ENCODE results near the gene RPL22.

DNA sequence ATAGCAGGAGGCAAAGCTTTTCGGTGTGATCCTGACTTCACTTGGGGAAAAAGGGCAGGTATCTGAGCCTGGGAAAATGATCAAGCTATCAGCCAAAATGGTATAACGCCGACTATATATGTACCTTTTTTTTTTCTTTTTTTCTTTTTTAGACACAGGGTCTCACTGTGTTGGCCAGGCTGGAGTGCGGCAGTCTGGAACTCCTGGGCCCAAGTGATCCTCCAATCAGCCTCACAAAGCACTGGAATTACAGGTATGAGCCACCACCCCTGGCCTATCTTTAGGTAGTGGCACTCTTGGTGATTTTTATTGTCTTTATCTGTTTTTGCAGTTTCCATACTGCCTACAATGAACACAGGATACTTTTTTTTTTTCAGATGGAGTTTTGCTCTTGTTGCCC is 37.7 kb upstream of the RPL22 start:
- TF ChIP-seq YY1 (IDR thresholded peaks at IDR 0.05; ENCODE audit: insufficient read depth, insufficient read length) (no peak), SUZ12 (IDR thresholded peaks at IDR 0.05; ENCODE audit: extremely low read depth, insufficient read depth, insufficient read length) (no peak), ZNF274 (IDR thresholded peaks at IDR 0.05; ENCODE audit: low read depth, low read length) (no peak)
